ENCODE data around the gene MEN1. TPM values are rescaled to one million over a fixed set of nuclear protein-coding genes. Genes with fewer than 3 reads are reported as not detected.

Gene MEN1
- total and polyA plus RNA-seq, 2 of the 13 experiments (the other 11 are each of a cell fraction or from before 2014, with no cell fraction given): 20.5 to 27.3 TPM

DNA sequence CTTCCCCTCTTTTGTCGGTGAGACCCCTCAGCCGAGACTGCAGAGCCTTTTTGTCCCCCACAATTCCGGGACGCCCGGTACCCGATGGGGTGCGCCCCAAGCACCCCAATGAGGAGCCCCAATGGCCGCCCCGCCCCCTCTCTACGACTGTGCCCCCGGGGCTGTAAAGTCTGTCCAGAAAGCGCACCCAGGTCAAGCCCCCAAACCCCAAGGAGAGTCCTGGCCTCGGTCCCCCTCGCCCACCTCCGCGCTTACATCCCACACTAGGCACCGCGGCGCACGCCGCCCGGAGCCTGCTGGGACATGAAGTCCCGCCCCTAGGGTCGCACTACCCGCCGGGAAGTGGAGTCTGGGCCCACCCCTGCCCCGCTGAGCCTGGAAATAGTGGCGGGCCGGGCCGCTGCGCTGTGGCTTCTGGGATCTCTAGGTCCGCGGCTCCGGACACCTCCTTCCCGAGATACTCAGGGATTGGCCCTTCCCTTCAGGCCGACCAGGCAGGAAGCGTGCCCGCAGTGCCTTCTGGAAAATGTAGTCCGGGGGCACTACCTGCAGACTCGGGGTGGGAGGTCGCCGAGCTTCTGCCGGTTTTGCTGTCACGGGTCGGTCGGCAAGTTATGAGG lies at the start of gene MEN1 (continued):
- TF ChIP-seq POLR2AphosphoS5 (IDR thresholded peaks at IDR 0.05; ENCODE audit: low read depth, low read length): peak; percentile 77
- TF ChIP-seq GATA4 (IDR thresholded peaks at IDR 0.05; ENCODE audit: borderline replicate concordance, low read depth): 0 out of 2 replicates have a peak, but pooled peaks have one; percentile 19
- no peak for TF ChIP-seq SALL2 (CRISPR knock-in tag; IDR thresholded peaks at IDR 0.05)
- no peak for TF ChIP-seq GTF2F1 (IDR thresholded peaks at IDR 0.05; ENCODE audit: low read length)
- TF ChIP-seq NCOA5 (CRISPR knock-in tag; IDR thresholded peaks at IDR 0.05): no peak
- no peak for TF ChIP-seq CBX5 (CRISPR knock-in tag; IDR thresholded peaks at IDR 0.05; ENCODE audit: borderline replicate concordance)
- no peak for TF ChIP-seq SMARCC2 (IDR thresholded peaks at IDR 0.05)
- no peak for TF ChIP-seq ZNF10 (CRISPR knock-in tag; IDR thresholded peaks at IDR 0.05; ENCODE audit: borderline replicate concordance, low read depth)
- TF ChIP-seq, protein P1, sequence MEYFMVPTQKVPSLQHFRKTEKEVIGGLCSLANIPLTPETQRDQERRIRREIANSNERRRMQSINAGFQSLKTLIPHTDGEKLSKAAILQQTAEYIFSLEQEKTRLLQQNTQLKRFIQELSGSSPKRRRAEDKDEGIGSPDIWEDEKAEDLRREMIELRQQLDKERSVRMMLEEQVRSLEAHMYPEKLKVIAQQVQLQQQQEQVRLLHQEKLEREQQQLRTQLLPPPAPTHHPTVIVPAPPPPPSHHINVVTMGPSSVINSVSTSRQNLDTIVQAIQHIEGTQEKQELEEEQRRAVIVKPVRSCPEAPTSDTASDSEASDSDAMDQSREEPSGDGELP (IDR thresholded peaks at IDR 0.05; ENCODE audit: borderline replicate concordance, low read depth): no peak; the same call in 1 of the 2 replicates
- TF ChIP-seq, protein P2, sequence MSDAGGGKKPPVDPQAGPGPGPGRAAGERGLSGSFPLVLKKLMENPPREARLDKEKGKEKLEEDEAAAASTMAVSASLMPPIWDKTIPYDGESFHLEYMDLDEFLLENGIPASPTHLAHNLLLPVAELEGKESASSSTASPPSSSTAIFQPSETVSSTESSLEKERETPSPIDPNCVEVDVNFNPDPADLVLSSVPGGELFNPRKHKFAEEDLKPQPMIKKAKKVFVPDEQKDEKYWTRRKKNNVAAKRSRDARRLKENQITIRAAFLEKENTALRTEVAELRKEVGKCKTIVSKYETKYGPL (CRISPR knock-in tag; IDR thresholded peaks at IDR 0.05): no peak
- no peak for TF ChIP-seq ZSCAN25 (CRISPR knock-in tag; IDR thresholded peaks at IDR 0.05)
- TF ChIP-seq BHLHE40 (IDR thresholded peaks at IDR 0.05; ENCODE audit: low read length): no peak
- TF ChIP-seq ZNF652 (CRISPR knock-in tag; IDR thresholded peaks at IDR 0.05; ENCODE audit: borderline replicate concordance, low read depth): no peak
- peak; percentile 94 for TF ChIP-seq ZNF143 (CRISPR knock-in tag; IDR thresholded peaks at IDR 0.05)
- TF ChIP-seq ZNF224 (CRISPR knock-in tag; IDR thresholded peaks at IDR 0.05): 0 out of 2 replicates have a peak, but pooled peaks have one; percentile 36
- TF ChIP-seq MED8 (CRISPR knock-in tag; IDR thresholded peaks at IDR 0.05; ENCODE audit: insufficient replicate concordance): no peak
- TF ChIP-seq CREM (IDR thresholded peaks at IDR 0.05): peak; percentile 94
- TF ChIP-seq CREM (CRISPR knock-in tag; IDR thresholded peaks at IDR 0.05): no peak
- TF ChIP-seq CREB1 (IDR thresholded peaks at IDR 0.05): 0 out of 2 replicates have a peak, but pooled peaks have one; percentile 2
- TF ChIP-seq CREB1 (CRISPR knock-in tag; IDR thresholded peaks at IDR 0.05): peak; percentile 80
- no peak for TF ChIP-seq FOSL2 (CRISPR knock-in tag; IDR thresholded peaks at IDR 0.05)
- TF ChIP-seq POLR2G (IDR thresholded peaks at IDR 0.05; ENCODE audit: low read depth, low read length): peak; percentile 83
- TF ChIP-seq, protein P3, sequence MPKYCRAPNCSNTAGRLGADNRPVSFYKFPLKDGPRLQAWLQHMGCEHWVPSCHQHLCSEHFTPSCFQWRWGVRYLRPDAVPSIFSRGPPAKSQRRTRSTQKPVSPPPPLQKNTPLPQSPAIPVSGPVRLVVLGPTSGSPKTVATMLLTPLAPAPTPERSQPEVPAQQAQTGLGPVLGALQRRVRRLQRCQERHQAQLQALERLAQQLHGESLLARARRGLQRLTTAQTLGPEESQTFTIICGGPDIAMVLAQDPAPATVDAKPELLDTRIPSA (CRISPR knock-in tag; IDR thresholded peaks at IDR 0.05; ENCODE audit: borderline replicate concordance): no peak
- no peak for TF ChIP-seq CENPT (CRISPR knock-in tag; IDR thresholded peaks at IDR 0.05; ENCODE audit: low read depth)
- TF ChIP-seq, protein P4, sequence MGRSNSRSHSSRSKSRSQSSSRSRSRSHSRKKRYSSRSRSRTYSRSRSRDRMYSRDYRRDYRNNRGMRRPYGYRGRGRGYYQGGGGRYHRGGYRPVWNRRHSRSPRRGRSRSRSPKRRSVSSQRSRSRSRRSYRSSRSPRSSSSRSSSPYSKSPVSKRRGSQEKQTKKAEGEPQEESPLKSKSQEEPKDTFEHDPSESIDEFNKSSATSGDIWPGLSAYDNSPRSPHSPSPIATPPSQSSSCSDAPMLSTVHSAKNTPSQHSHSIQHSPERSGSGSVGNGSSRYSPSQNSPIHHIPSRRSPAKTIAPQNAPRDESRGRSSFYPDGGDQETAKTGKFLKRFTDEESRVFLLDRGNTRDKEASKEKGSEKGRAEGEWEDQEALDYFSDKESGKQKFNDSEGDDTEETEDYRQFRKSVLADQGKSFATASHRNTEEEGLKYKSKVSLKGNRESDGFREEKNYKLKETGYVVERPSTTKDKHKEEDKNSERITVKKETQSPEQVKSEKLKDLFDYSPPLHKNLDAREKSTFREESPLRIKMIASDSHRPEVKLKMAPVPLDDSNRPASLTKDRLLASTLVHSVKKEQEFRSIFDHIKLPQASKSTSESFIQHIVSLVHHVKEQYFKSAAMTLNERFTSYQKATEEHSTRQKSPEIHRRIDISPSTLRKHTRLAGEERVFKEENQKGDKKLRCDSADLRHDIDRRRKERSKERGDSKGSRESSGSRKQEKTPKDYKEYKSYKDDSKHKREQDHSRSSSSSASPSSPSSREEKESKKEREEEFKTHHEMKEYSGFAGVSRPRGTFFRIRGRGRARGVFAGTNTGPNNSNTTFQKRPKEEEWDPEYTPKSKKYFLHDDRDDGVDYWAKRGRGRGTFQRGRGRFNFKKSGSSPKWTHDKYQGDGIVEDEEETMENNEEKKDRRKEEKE (IDR thresholded peaks at IDR 0.05): no peak
- no peak for TF ChIP-seq ZNF256 (CRISPR knock-in tag; conservative IDR thresholded peaks at IDR 0.05)
- no peak for TF ChIP-seq REL (CRISPR knock-in tag; conservative IDR thresholded peaks at IDR 0.05)
- TF ChIP-seq ZSCAN31 (CRISPR knock-in tag; IDR thresholded peaks at IDR 0.05; ENCODE audit: low read depth): 0 out of 2 replicates have a peak, but pooled peaks have one; percentile 54
- TF ChIP-seq SP140L (CRISPR knock-in tag; IDR thresholded peaks at IDR 0.05; ENCODE audit: borderline replicate concordance): no peak

All from HepG2 (cell line).